Smooth muscle cell of the umbilical artery (primary cell): ENCODE measurements around the gene RIMBP3C. TPM values are rescaled to one million over a fixed set of nuclear protein-coding genes. Genes with fewer than 3 reads are reported as not detected.

Source experiments
- total RNA-seq: library from RNA; depleted of rRNA; stranded (reverse); fragments of >200 nt; gene quantifications from 2 replicates; pipeline ENCODE4 v1.2.3, GENCODE V29; 2014

Gene RIMBP3C
- total RNA-seq, result 0.14 and 0.59 TPM in 2 replicates

GRCh38 chr22:21551361-21551760 is at the start of gene RIMBP3C:
Gene RIMBP3C, minus strand, starts transcription at chr22:21551461. Its CDS starts 485 bp downstream, at chr22:21550976.

GRCh38 chr22:21567456-21568346 is 16.4 kb upstream of the RIMBP3C start, which contains the start of gene UBE2L3:
Gene UBE2L3, plus strand, starts transcription at chr22:21567714. Its CDS starts 31 bp downstream, at chr22:21567745.

Other genes with a start within 250 kb of the RIMBP3C start
- gene RIMBP3B, start 167.7 kb downstream of the RIMBP3C start, total RNA-seq, result 0.05 TPM in 1 of 2 replicates, not detected in the other
- gene HIC2, start 134.1 kb downstream of the RIMBP3C start, total RNA-seq, result 2.4 and 3.4 TPM in 2 replicates
- 0.30 and 1.6 TPM in 2 replicates for gene TMEM191C, start 84.1 kb downstream of the RIMBP3C start, total RNA-seq
- 22.0 and 39.2 TPM in 2 replicates for gene UBE2L3, start 16.3 kb upstream of the RIMBP3C start, total RNA-seq
- 8.3 and 17.2 TPM in 2 replicates for gene YDJC, start 78.6 kb upstream of the RIMBP3C start, total RNA-seq
- under 0.01 and 0.18 TPM in 2 replicates for gene CCDC116, start 81.3 kb upstream of the RIMBP3C start, total RNA-seq
- 29.7 and 35.6 TPM in 2 replicates for gene SDF2L1, start 90.8 kb upstream of the RIMBP3C start, total RNA-seq
- 17.8 and 29.6 TPM in 2 replicates for gene PPIL2, start 114.6 kb upstream of the RIMBP3C start, total RNA-seq
- gene YPEL1, start 184.3 kb upstream of the RIMBP3C start, total RNA-seq, result 0.37 and 0.59 TPM in 2 replicates